GM18907 (cell line): ENCODE results near the gene SDR39U1.

Source experiments
- ATAC-seq: cut with Tn5 transposase; IDR thresholded peaks from one replicate; pipeline ENCODE4 v1.9.1; 2021; ENCODE audit warnings: mild to moderate bottlenecking, moderate library complexity; ENCODE audit not compliant: unreplicated experiment

Gene SDR39U1

DNA sequence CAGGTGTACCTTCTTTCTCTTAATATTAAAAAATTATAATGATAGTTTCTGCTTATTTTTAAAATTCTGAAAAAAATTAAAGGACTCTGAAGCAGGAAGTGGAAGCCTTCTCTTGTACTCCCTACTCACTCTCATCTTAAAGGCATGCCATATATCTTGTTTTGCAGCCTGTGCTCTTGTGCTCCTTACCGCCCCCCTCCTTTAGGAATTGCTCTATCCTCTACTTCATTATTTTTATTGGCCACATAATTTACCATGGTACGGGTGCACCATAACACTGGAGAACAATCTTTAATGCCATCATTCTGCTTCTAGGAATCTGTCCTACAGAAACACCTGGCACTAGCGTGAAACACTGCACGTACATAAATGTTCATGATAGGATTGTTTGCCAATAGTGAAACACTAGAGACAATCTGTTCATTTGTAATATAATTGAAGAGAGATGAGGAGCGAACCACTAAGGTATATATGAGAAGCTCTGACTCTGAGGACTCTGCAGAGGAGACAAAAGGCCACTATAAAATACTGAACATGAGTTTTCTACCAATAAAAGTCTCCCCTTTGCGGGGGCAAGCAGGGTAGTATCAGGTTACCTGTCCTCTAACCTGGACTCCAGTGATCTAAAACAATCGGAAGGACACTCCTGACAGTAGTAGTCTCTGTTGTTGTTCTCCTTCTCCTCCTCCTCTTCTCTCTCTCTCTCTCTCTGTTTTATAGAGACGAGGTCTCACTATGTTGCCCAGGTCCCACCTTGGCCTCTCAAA is 50.1 kb downstream of the SDR39U1 start:
- ATAC-seq = no peak

- no peak for ATAC-seq
Measured at GRCh38 chr14:24390701-24391468, 51.7 kb downstream of the SDR39U1 start.
